Smooth muscle cell (in vitro differentiated cells): ENCODE data around the gene CH25H. TPM values are rescaled to one million over a fixed set of nuclear protein-coding genes. Genes with fewer than 3 reads are reported as not detected.
"Not testable (repeated sequence)": the region's sequence is repeated elsewhere in the genome, so short reads cannot be mapped to it uniquely, and the experiment has no call there.

Experiments used
- DNase-seq: peaks from one replicate; lab custom pipeline; 2025; ENCODE audit not compliant: unreplicated experiment; lab: John Stamatoyannopoulos, UW
- H2AFZ ChIP-seq: fragments of 200-600 bp; sonication (generic); 2 replicates; pipeline ENCODE4 v1.6.0; 2016; ENCODE audit warnings: antibody characterized with exemption, low read depth, mild to moderate bottlenecking
- H3F3A ChIP-seq: fragments of 200-600 bp; sonication (generic); 2 replicates; pipeline ENCODE4 v1.6.0; 2017; ENCODE audit warnings: antibody characterized with exemption, low read depth
- H3K27ac ChIP-seq: fragments of 200-600 bp; sonication (generic); 2 replicates; pipeline ENCODE4 v1.5.1; 2016; ENCODE audit warnings: low read depth, mild to moderate bottlenecking
- H3K27me3 ChIP-seq: fragments of 200-600 bp; sonication (generic); 2 replicates; pipeline ENCODE4 v1.6.1; 2016; ENCODE audit warnings: low read depth, mild to moderate bottlenecking
- H3K36me3 ChIP-seq: fragments of 200-600 bp; sonication (generic); 2 replicates; pipeline ENCODE4 v1.5.1; 2016; ENCODE audit warnings: low read depth
- H3K4me1 ChIP-seq: fragments of 200-600 bp; sonication (generic); 2 replicates; pipeline ENCODE4 v1.5.1; 2016; ENCODE audit warnings: low read depth
- H3K4me2 ChIP-seq: fragments of 200-600 bp; sonication (generic); 2 replicates; pipeline ENCODE4 v1.6.0; 2016; ENCODE audit warnings: mild to moderate bottlenecking
- H3K4me3 ChIP-seq: fragments of 200-600 bp; sonication (generic); 2 replicates; pipeline ENCODE4 v1.5.1; 2016; ENCODE audit warnings: mild to moderate bottlenecking
- H3K79me2 ChIP-seq: fragments of 200-600 bp; sonication (generic); 2 replicates; pipeline ENCODE4 v1.6.0; 2016; ENCODE audit warnings: low read depth, mild to moderate bottlenecking
- H3K9ac ChIP-seq: fragments of 200-600 bp; sonication (generic); 2 replicates; pipeline ENCODE4 v1.6.0; 2016; ENCODE audit warnings: low read depth
- H3K9me3 ChIP-seq: fragments of 200-600 bp; sonication (generic); replicated peaks from 2 replicates; pipeline ENCODE4 v1.5.1; 2016; ENCODE audit warnings: low read depth
- H4K20me1 ChIP-seq: fragments of 200-600 bp; sonication (generic); 2 replicates; pipeline ENCODE4 v1.6.0; 2016; ENCODE audit warnings: low read depth
- WGBS: methylation state at CpG from one replicate; pipeline ENCODE4 v1.1.7; 2016; ENCODE audit warnings: low lambda C conversion rate; 5-methylcytosine and 5-hydroxymethylcytosine counted together
- polyA plus RNA-seq: library from polyadenylated mRNA; unstranded; fragments of >200 nt; fragmentation: Nextera tagmentation; extraction: Ambion mirVana; gene quantifications from 2 replicates; pipeline ENCODE4 v1.2.1, GENCODE V29; 2016
- total RNA-seq: library from RNA; depleted of rRNA; stranded (reverse); fragments of >200 nt; gene quantifications from 2 replicates; pipeline ENCODE4 v1.2.3, GENCODE V29; 2014
- TF ChIP-seq, protein P1 (sequence below): fragments of 200-600 bp; sonication (generic); IDR thresholded peaks from 2 replicates; pipeline ENCODE4 v1.5.1; 2017; ENCODE audit warnings: borderline replicate concordance, mild to moderate bottlenecking, antibody characterized with exemption; ENCODE audit not compliant: insufficient read depth, poor library complexity, severe bottlenecking

Gene CH25H
- total and polyA plus RNA-seq, 2 experiments from 2014 or later: not detected

DNA sequence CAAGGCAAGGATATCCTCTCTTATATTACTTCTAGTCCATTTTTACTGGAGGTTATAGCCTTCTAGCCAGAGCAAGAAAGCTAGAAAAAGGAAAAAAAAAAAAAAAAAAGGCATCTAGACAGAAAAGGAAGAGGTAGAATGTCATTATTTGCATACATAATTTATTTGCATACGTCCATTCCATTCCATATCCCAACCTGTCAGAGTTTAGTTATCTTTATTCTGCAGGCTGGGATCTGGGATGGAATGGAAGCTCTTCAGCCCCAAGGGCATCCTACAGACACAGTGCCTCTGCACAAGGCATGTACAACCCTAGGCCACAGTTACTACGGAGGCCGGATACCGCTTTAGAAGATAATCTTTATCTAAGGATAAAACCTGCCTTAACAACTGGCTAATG lies 9.6 kb downstream of the CH25H start:
- H3K79me2 ChIP-seq: no peaks in the 10 kb centered on the region
- no peak overlapping the region for H3K4me3 ChIP-seq
- no peak overlapping the region for H2AFZ ChIP-seq
- H3K36me3 ChIP-seq: no peaks in the 10 kb centered on the region
- no peaks in the 10 kb centered on the region for H4K20me1 ChIP-seq
- TF ChIP-seq, protein P1, sequence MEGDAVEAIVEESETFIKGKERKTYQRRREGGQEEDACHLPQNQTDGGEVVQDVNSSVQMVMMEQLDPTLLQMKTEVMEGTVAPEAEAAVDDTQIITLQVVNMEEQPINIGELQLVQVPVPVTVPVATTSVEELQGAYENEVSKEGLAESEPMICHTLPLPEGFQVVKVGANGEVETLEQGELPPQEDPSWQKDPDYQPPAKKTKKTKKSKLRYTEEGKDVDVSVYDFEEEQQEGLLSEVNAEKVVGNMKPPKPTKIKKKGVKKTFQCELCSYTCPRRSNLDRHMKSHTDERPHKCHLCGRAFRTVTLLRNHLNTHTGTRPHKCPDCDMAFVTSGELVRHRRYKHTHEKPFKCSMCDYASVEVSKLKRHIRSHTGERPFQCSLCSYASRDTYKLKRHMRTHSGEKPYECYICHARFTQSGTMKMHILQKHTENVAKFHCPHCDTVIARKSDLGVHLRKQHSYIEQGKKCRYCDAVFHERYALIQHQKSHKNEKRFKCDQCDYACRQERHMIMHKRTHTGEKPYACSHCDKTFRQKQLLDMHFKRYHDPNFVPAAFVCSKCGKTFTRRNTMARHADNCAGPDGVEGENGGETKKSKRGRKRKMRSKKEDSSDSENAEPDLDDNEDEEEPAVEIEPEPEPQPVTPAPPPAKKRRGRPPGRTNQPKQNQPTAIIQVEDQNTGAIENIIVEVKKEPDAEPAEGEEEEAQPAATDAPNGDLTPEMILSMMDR: no peak
- H3F3A ChIP-seq: no peaks in the 10 kb centered on the region
- no peak overlapping the region for H3K4me2 ChIP-seq
- no peak overlapping the region for H3K27ac ChIP-seq
- H3K4me1 ChIP-seq: no peaks in the 10 kb centered on the region
- no peaks in the 10 kb centered on the region for H3K9me3 ChIP-seq
- no peak overlapping the region for H3K9ac ChIP-seq
- 89% methylated on average over 4 of the region's 4 CpGs for WGBS
- no peak for DNase-seq
- H3K27me3 ChIP-seq: peaks cover 9% of the 10 kb centered on the region

- H3K9me3 ChIP-seq, H3F3A ChIP-seq, H4K20me1 ChIP-seq, H3K79me2 ChIP-seq, H3K4me1 ChIP-seq, H3K27ac ChIP-seq, H3K36me3 ChIP-seq, H3K4me2 ChIP-seq, DNase-seq, H3K9ac ChIP-seq, H3K4me3 ChIP-seq, H2AFZ ChIP-seq: not testable (repeated sequence)
- WGBS: 94% methylated on average over 3 of the region's 3 CpGs
- H3K27me3 ChIP-seq: peaks cover 10% of the 10 kb centered on the region
These were observed 15.8 kb downstream of the CH25H start for GRCh38 chr10:89191301-89191700.

DNA sequence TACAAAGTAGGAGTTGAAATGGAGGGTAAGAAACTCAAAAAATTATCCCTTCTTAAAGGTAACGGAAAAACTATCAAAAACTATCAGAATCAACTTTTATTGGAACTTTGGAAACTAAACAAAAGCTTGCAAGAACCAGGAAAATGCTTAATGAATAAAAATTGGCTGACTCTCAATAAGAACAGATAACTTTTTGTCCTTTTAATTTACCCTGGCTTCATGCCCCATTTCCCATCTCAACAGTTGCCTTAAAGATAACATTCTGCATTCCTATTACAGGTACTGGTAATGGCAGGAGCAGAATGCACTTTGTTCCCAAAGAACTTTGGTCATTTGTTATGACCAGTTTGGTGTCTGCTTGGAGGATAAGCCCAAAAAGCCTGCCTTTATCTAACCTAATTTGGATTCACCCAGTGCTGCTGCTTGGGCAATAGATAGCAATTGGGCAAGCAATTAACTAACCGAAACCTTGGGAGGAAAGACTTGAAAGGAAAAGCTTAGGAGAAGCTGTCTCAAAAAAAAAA lies 17.8 kb downstream of the CH25H start:
- no peak overlapping the region for H2AFZ ChIP-seq
- peaks cover 10% of the 10 kb centered on the region for H3K27me3 ChIP-seq
- no peaks in the 10 kb centered on the region for H3K4me1 ChIP-seq

GRCh38 chr10:89185658-89186057 lies 21.5 kb downstream of the CH25H start:
- H3K27ac ChIP-seq: no peak overlapping the region
- no peak overlapping the region for H2AFZ ChIP-seq
- H3K4me2 ChIP-seq: no peak overlapping the region
- H3K9me3 ChIP-seq: no peaks in the 10 kb centered on the region
- no peaks in the 10 kb centered on the region for H4K20me1 ChIP-seq
- no peak for DNase-seq
- TF ChIP-seq, protein P1: no peak
- no peaks in the 10 kb centered on the region for H3K79me2 ChIP-seq
- no peak overlapping the region for H3K4me3 ChIP-seq
- H3K4me1 ChIP-seq: no peaks in the 10 kb centered on the region
- H3K27me3 ChIP-seq: peaks cover 10% of the 10 kb centered on the region
- H3K36me3 ChIP-seq: no peaks in the 10 kb centered on the region
- H3K9ac ChIP-seq: no peak overlapping the region
- H3F3A ChIP-seq: no peaks in the 10 kb centered on the region

More for the DNA sequence above, 17.8 kb downstream of the CH25H start:
- DNase-seq: no peak
- no peaks in the 10 kb centered on the region for H3K79me2 ChIP-seq
- H3K4me3 ChIP-seq: no peak overlapping the region
- H3K9ac ChIP-seq: no peak overlapping the region
- TF ChIP-seq, protein P1: no peak
- no peaks in the 10 kb centered on the region for H3K36me3 ChIP-seq
- H3K9me3 ChIP-seq: no peaks in the 10 kb centered on the region
- no peaks in the 10 kb centered on the region for H4K20me1 ChIP-seq
- WGBS: 94% methylated on average over 2 of the region's 2 CpGs
- no peaks in the 10 kb centered on the region for H3F3A ChIP-seq
- H3K4me2 ChIP-seq: no peak overlapping the region
- no peak overlapping the region for H3K27ac ChIP-seq
